ENCODE measurements around the gene DOP1B. TPM values are rescaled to one million over a fixed set of nuclear protein-coding genes. Genes with fewer than 3 reads are reported as not detected.
"Not testable (repeated sequence)": the region's sequence is repeated elsewhere in the genome, so short reads cannot be mapped to it uniquely, and the experiment has no call there.

Gene DOP1B
- total and polyA plus RNA-seq, 12 donors = 1.1 to 39.1 (median 6.9) TPM

DNA sequence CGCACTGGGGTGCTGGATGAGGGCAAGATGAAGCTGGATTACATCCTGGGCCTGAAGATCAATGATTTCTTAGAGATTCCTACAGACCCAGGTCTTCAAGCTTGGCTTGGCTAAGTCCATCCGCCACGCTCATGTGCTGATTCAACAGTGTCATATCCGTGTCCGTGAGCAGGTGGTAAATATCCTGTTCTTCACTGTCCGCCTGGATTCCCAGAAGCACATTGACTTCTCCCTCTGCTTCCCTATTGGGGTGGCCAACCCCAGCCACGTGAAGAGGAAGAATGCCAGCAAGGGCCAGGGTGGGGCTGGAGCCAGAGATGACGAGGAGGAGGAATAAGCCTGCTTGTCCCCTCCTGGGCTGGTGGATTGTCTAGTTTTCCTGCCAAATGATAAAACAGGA lies 23.9 kb upstream of the DOP1B start:
- DNase-seq = peak in 2 of 7 donors; percentile 20 to 36
- no peak overlapping the region for H3K4me3 ChIP-seq
- H3K4me1 ChIP-seq (replicated peaks in 1 of 2) = peaks cover 3 to 18% of the 10 kb centered on the region in 2 donors
- 74 to 88% (median 85%) methylated on average over 8 of the region's 8 CpGs for WGBS, 4 donors
- TF ChIP-seq CTCF (IDR thresholded peaks at IDR 0.05) (no peak), POLR2A (IDR thresholded peaks at IDR 0.05) (no peak)
- no peaks in the 10 kb centered on the region for H3K9me3 ChIP-seq (replicated peaks in 1 of 3)
- H3K36me3 ChIP-seq (replicated peaks in 1 of 2) = no peaks in the 10 kb centered on the region
- no peaks in the 10 kb centered on the region for H3K27me3 ChIP-seq
- intact Hi-C loops (cut with DNase I) = no loop called here
- H3K27ac ChIP-seq = no peak overlapping the region

DNA sequence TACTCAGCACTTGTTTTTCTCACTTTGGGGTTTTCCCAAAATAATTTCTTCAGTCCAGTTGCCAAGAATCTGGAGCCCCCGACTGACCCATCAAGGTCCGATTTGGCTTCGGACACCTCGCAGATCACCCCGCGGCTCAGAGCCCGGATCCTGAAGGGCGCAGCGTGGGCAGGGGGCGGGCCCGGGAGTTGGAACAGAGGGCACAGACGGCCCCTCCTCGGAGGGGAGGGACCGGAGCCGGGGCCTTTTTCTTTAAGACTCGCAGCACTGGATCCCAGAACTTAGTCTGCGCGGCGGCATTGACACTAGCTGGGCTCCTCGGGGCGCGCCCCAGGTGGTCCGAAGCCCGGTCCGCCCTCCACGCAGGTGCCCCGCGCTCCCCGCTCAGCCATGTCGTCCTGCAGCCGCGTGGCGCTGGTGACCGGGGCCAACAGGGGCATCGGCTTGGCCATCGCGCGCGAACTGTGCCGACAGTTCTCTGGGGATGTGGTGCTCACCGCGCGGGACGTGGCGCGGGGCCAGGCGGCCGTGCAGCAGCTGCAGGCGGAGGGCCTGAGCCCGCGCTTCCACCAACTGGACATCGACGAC lies 21.7 kb upstream of the DOP1B start, which contains the start of gene CBR3:
Gene CBR3 (plus strand): TSS at position 277 of the 588 bp plus-strand sequence. CDS start 114 bp downstream, at position 391.
- Histone ChIP-seq H3K27me3 (no peaks in the 10 kb centered on the region), H3K27ac (peak within 1 kb of the TSS in 4 of 5 donors; percentile 34 to 89 (median 52)), H3K9me3 (replicated peaks in 1 of 3) (no peaks in the 10 kb centered on the region), H3K36me3 (replicated peaks in 1 of 2) (no peaks in the 10 kb centered on the region), H3K4me1 (replicated peaks in 1 of 2) (peaks cover 3 to 18% of the 10 kb centered on the region in 2 donors), H3K4me3 (peak within 1 kb of the TSS in 3 of 4 donors; percentile 8 to 71 (median 67))
- peak in 6 of 7 donors; percentile 38 to 59 (median 44) for DNase-seq
- intact Hi-C loops (cut with DNase I) = loop anchor here in 1 of 2 donors (5.0 kb wide), 2 partner anchors 77 to 197 kb away; no protein-coding TSS in a partner anchor
- no peak for TF ChIP-seq CTCF (IDR thresholded peaks at IDR 0.05)
- peak in 1 of 2 donors; percentile 8 for TF ChIP-seq POLR2A (IDR thresholded peaks at IDR 0.05)
- 0 to 2% (median 1%) methylated on average over 13 to 53 of the region's 53 CpGs for WGBS, 4 donors

DNA sequence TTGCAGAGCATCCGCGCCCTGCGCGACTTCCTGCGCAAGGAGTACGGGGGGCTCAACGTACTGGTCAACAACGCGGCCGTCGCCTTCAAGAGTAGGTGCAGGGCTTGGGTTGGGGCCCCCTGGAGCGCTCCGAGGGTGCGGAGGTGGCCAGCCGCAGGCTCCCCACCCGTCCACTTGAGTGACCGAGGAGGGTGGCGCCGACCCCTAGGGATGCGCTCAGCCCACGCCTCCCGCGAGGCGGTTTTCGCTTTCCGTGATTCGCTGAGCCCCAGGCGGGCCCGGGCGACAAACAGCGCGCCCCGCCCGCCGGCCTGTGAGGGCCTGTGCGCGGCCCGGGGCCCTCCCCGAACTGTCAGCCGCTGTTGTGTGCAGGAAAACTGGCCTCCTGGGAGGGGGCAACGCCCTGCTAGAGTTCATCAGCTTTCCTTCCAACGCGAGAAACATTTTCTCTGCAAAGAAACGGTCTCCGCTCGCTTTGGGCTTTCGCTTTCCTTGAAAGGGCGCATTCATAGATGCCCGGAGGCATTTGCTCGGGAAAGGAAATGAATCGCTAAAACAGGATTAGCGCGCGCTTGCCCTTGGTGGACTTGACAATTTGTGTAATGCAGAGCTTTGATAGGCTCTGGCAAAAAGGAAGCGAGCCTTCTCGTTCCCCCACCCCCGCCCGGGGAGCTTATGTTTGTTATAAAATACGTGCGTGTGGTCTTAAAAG lies 21.1 kb upstream of the DOP1B start:
- Histone ChIP-seq H3K27ac (peak overlapping the region in 4 of 5 donors; percentile 34 to 89 (median 52)), H3K4me1 (replicated peaks in 1 of 2) (peaks cover 3 to 18% of the 10 kb centered on the region in 2 donors), H3K4me3 (peak overlapping the region in 3 of 4 donors; percentile 8 to 71 (median 67)), H3K27me3 (no peaks in the 10 kb centered on the region), H3K9me3 (replicated peaks in 1 of 3) (no peaks in the 10 kb centered on the region), H3K36me3 (replicated peaks in 1 of 2) (no peaks in the 10 kb centered on the region)
- 0 to 1% (median 0%) methylated on average over 20 to 60 of the region's 60 CpGs for WGBS, 4 donors
- peak; percentile 39 to 82 (median 62) for DNase-seq
- intact Hi-C loops (cut with DNase I) = loop anchor here in 1 of 2 donors (5.0 kb wide), 2 partner anchors 77 to 197 kb away; no protein-coding TSS in a partner anchor
- TF ChIP-seq CTCF (IDR thresholded peaks at IDR 0.05) = no peak
- no peak for TF ChIP-seq POLR2A (IDR thresholded peaks at IDR 0.05)

- WGBS, 4 donors = 91 to 95% (median 94%) methylated on average over 13 of the region's 13 CpGs
- not testable (repeated sequence) for H3K9me3 ChIP-seq (replicated peaks in 1 of 3); DNase-seq; H3K27ac ChIP-seq; H3K27me3 ChIP-seq; H3K36me3 ChIP-seq (replicated peaks in 1 of 2); H3K4me3 ChIP-seq
- H3K4me1 ChIP-seq (replicated peaks in 1 of 2) = peaks cover 3 to 10% of the 10 kb centered on the region in 2 donors
- intact Hi-C loops (cut with DNase I) = loop anchor here (5.0 to 10.0 kb wide), 3 partner anchors 65 to 193 kb away; no protein-coding TSS in a partner anchor
Measured at GRCh38 chr21:36139791-36140190, 16.8 kb upstream of the DOP1B start.

Measured in adrenal gland (tissue), 12 donors.